Daoy (cell line): Measurements from ENCODE around the gene INSRR. TPM values are rescaled to one million over a fixed set of nuclear protein-coding genes. Genes with fewer than 3 reads are reported as not detected.
A peak's percentile ranks its signal among the peaks of the same experiment; 100 is the strongest.

Experiments
- DNase-seq: peaks from one replicate; pipeline ENCODE4 v3.0.0-alpha.2; 2015; ENCODE audit warnings: low read depth
- total RNA-seq: library from RNA; depleted of rRNA; stranded (reverse); fragments of >200 nt; shearing (Covaris generic); gene quantifications from 2 replicates; pipeline ENCODE4 v1.2.3, GENCODE V29; 2014

INSRR gene
- total RNA-seq, 1 experiment from 2014 or later: not detected

DNA sequence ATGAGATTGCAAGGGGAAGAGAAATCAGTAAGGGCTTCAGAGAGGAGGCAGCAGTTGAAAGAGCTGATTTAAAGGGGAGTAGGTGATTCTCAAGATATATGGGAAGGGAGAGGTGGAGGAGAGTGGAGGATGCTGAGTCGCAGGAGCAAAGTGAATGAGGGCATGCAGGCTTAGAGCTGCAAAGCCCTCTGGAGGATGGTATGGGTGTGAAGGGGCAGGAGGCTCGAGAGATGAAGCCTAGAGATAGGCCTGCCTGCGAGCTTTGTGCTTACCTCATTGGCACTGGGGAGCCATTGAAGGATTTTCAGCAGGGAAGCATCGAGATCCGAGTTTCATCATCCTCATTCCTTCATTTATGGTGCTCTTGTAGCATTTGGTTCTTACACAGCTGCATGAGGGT is 26.5 kb downstream of the INSRR start:
- no peak for DNase-seq

DNA sequence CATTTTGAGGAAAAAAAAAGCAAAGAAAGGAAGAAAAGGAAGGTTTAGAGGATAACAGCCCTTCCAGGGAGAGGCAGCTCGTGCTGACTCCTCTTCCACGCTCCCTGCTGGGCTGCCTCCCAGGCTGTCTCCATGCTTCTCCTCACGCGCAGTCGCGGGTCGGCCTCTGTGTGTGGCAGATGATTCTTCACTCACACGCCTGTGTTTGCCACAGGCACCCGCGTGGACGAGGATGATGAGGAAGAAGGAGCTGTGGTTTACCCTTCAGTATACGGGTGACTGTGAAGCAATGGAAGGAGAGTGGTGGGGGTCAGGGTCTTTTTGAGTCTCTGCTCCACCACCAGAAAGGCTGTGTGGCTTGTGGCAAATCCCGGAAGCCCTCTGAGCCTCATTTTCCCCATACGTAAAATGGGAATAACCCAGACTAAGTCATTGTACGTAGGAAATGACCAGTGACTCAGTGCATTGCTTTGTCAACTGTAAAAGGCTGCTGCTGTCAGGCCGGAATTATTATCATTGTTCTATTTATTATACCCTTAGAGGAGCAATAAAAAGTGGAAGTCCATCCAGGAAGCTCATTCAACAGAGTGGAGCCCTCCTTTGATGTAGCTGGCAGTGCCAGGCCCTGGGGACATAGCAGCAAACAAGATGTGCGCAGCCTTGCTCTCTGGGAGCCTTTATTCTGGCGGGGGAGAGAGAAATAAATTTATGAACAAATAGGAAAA is 30.4 kb downstream of the INSRR start:
- DNase-seq: no peak

DNA sequence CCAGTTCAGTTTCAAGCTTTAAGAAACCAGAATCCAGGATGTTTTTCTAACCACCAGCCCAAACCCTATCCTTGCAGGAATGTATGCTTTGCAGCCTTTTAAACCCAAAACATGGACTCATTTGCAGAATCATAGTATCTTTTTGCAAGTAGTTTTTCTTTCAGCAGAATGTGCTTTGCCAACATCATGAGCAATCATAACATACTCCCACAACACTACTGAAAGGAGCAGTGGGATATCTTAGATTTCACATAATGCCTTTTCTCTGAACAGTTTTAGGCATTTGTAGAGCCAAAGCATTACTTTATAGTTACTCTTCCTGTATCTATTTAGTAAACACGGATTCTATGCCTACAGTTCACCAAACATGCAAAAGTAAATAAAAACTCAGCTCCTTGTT is 32.3 kb downstream of the INSRR start:
- no peak for DNase-seq

DNA sequence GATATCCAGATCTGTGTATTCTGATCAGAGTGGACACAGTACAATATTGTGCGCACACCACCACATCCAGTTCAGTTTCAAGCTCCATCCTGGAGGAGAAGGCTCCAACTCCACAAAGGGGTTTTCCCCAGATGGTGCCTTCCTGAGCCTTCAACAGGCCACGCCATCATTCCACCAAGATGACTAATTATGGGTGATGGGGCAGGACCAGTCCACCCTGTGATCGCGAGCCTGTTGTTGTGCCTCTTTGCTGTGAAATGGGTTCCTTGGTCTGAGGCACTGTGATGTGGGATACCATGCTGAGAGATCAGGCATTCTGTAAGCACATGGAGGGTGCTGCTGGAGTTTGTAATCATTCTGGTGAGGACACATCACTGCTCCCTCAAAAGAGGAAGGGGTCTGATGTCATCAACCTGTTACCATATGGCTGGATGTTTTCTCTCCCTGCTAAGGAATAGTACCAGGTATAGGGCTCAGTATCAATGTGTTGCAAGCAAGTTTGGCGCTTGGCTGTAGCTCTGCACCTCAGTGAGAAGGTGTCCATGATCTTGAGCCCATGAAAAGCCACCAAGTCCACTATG is 35.6 kb downstream of the INSRR start:
- no peak for DNase-seq

DNA sequence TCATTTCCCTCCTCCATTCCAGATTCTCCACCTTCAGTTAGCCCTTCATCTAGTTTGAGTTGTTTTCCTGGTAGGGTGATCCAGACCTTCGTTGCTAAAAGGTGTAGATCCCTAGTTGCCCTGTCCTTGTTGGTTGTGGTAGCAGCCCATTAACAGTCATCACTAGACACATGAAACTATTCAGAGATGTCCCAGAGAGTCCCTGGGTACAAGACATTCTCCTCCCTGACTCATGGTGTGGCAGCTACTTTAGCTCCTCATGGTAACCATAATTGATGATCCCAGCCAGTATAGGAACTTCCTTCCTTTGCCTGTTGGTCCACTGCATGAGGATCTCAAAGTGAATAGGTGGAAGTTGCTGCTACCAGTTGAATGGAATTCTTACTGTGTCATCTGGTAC is 36.2 kb downstream of the INSRR start:
- no peak for DNase-seq

DNA sequence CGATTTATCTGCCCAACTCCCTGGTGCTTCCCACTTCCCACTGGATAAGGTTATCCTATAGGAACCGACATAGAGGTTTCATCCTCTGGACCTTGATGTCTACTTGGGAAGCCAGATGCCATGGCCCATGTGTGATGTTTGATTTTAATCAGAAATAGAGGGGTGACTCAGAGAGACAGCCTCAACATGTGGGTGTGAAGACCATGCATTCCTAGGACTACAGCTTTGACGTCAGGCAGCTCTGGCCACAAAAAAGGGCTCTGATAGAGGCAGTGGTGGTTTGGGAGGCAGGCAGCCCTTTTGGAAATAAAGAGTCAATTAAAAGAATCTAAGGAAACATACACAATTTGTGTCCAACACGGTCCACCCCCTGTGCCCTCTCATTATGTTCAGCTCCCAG is 37.1 kb downstream of the INSRR start:
- peak; percentile 44 for DNase-seq

DNA sequence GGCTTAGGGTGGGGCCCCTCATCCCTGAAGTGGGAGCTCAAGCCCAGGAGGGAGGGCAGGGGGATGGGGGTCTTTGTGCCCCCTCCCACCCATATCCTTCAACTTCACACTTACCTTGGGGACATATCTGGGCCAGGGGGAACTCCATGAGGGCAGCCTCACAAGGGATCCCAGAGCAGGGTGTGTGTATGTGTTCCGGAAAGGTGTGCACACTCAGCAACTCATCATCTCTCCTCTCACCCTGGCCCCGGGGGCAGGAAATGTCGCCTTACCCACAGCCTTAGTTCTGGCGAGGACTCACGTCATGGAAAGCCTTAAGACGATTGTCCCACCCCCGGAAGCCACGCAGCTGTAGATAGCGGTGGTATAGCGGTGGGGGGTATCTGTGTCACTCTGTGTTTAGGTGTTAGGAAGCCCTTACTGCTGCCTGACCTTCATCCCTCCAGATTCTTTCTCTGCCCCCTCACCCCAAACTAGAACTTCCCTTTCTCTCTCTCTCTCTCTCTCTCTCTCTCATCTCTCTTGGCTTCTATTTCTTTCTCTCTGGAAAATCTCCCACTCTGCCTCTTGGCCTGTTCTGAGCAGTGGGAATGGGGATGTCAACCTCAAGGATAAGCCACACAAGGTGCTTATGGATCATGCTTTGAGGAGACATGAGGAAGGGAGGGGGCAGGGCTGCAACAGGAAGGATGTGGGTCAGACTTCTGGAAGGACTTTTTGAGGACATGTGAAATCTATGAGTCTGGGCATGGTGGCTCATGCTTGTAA is 42.2 kb downstream of the INSRR start, which contains the start of gene SH2D2A:
Gene SH2D2A, minus strand, starts transcription at position 288 of the 768 bp plus-strand sequence. Its CDS starts 140 bp downstream, at position 148.
- DNase-seq: peak; percentile 87

DNA sequence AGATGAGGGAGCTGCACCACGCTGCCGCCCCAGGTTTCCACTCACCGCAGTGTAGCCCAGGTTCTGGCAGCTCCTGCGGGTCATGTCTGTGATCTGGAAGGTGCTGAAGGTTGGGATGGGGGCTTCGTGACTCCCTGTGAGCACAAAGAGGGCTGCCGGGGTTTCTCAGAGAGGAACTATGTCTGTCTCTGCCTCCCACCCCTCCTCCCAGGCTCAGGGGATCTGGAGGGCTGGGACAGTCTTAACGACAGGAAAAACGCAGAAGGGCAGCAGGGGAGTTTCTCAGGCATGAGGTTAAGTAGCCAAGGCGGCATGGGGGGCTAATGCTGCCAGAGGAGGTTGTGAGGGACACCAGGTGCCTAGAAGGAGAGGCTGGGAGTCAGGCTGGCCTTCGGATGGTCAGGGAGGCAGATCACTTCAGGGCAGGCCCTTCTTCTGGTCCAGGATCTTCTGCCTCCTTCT is 42.9 kb downstream of the INSRR start:
- DNase-seq: no peak

DNA sequence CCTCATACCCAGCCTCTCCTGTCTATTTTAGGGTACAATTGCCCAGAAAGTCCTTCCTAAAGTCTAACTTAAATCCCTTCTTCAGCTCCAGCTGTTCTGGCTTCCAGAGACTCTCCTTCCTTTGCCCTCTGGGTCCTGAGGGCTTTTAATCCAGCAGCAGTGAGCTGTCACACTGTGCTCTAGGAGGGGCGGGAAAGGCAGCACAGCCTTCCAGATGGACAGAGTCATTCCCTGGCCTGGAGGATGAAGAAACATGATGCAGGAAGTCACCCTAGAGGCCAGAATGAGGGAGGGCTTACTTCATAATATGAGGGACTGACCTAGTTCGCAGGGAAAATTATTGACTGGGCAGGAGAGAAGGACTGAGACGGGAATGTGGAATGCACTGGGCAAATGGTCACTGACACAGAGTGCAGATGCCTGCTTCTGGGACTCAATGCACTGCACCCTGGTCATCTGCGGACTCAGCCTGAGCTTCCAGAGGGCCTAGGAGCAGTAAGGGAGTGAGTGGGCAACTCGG is 43.5 kb downstream of the INSRR start:
- peak; percentile 69 for DNase-seq

DNA sequence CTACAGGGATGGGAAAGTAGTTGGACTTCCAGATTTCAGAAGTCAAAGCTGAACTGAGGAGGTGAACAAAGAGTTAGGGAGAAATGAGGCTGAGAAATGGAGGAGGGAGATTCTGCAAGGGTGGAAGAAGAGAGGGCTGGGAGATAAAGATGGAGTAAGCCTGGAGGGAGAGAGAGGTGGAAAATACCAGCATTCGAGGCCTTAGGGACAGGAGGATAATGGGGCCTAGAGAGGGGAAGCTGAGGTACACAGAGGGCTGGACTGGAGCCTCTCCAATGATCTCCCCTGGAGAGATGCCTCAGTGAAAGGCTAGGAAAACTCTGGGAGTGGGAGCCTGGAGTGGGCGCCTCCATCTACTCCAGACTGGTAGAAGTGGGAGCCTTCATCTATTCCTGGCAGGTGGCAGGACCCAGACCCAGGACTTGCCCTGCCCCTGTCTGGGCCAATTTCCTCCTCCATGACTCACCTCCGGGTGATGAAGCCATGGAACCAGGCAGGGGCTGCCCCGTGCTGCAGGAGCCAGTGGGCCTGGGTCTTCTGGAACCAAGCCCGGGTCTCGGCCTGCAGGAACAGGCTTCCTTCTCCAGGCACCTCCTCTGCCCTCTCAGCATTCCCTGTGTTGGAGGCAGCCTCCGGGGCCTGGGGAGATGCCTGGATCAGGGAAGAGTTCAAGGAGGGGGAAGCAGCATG is 44.2 kb downstream of the INSRR start:
- peak; percentile 58 for DNase-seq

DNA sequence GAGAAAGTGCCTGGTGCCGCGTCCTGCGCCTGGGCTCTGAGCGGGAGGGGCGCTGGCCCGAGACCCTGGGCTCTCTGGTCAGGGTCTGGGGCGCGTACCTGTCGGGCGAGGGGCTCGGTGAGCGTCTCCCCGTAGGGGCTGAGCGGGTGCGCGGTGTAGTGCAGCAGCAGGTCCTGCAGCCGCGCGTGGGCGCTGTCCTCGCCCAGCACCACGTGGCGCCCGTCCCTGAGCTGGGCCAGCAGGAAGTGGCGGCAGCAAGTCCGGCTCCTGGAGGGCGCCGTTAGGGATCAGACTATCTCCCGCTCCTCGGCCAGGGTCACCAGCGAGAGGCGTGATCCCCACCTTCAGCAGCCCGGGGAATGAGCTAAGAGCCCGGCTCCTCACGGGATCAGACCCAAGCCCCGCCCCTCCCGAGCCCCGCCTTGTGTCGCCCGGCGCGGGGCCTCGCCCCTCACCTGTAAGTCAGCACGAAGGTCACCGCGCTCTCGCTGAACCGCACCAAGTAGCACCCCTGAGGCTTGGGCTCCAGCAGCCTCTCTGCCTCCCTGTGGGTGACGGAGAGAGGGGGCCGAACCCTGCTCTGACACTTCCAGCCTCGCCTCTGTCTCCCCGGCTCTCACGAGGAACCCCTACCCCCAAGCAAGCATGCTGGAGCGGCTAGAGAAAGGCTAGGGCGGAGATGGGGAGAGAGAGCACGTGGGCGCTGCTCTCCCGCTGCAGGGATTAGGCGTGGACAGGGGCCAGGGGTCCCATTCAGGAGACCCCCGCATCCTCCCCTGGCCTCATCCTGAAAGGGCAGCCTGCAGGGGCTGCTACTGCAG is 45.0 kb downstream of the INSRR start:
- DNase-seq: peak; percentile 58

DNA sequence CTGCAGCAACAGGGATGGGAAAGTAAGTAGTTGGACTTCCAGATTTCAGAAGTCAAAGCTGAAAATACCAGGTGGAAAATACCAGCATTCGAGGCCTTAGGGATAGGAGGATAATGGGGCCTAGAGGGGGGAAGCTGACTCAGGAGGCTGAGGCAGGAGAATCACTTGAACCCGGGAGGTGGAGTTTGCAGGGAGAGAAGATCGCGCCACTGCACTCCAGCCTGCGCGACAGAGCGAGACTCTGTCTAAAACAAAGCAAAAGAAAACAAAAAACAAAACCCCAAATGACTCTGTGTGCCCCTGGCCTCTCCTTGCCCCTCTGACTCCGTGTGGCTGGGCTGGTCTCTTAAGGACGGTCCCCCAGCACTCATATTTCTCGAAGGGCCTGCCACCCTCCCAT is 45.6 kb downstream of the INSRR start:
- DNase-seq: no peak

DNA sequence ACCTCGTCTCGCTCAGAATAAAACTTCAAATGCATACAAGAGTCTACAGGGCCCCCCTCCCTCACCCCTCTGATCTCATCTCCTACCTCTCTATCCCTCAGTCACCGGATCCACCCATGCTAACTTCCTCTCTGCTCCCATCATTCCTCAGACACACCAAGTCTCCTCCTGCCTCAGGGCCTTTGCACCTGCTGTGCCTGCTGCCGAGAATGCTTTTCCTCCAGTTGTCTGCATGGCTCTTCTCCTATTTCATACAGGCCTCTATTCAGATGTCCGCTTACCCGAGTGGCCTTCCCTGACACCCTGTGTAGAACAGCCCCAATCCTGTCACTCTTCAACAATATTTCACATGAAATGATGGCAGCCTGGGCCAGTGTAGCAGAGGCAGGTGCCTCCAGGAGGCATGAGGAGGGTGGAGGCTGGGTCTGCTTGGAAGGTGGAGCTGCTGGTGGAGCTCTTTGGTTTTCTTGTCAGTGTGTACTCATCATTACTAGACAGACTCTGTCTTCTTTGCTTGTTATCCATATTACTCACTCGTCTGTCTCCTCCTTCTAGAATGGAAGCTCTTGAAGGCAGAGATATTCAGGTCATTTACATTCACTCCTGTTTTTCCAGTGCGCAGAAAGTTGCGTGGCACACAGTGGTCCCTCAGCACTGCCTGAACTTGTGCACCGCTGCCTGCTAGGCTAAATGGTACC is 46.5 kb downstream of the INSRR start:
- DNase-seq: no peak

DNA sequence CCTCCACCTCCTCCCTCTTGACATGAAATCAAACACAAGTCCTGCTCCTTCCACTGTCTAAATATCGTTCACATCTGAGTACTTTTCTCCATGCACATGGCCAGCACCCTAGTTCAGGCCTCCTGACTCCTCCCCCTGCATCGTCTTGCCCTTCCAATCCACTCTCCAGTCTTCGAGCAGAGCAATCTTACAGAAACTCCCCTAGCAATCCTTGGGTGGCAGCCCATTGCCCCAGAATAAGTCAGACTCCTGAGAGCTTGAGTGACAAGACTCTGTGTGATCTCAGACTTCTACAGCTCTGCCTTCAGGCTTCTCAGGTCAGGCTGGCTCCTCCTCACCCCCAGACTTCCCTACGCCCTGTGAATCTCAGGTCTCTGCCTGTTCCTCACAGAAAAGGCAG is 47.7 kb downstream of the INSRR start:
- no peak for DNase-seq

DNA sequence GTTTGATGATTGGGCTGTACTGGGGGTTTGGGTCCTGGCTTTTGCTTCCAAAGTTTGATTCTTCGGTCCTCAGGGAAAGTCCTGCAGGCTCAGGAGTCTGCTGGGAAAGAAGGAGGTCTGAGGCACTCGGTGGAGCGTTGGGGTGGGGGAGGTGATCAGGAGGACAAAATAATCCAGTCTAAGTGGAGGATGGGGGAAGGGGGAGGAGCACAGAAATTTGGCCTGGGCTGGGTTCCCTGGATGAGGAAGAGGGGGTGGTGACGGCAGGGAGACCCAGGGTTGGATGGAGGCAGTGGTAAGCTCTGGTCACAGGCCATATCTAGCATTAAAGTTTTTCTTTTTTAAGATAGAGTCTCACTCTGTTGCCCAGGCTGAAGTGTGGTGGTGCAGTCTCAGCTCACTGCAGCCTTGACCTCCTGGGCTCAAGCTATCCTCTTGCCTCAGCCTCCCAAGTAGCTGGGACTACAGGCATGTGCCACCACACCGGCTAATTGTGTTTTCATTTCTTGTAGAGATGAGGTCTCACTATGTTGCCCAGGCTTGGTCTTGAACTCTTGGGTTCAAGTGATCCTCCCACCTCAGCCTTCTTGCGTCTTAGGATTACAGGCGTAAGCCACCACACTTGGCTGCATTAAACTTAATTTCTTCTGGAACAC is 49.1 kb downstream of the INSRR start:
- DNase-seq: no peak

DNA sequence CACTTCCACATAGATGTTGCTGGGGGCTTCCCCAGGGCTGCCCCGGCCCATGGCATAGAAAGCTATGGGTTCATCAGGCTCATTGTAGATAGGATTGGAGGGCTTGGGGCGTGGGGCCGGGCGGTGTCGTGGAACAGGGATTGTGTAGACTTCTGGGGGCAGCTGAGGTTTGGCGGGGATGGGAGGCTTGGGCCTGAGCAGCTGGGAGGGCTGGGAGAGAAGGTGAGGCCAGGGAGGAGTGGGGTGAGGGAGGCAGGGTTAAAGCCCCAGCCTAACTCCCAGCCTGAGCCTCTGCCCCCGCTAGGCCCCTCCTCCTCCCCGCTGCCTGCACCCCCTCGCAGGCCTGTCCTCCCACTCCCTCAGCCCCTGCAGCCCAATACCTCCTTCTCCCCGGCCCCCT is 49.6 kb downstream of the INSRR start:
- no peak for DNase-seq

DNA sequence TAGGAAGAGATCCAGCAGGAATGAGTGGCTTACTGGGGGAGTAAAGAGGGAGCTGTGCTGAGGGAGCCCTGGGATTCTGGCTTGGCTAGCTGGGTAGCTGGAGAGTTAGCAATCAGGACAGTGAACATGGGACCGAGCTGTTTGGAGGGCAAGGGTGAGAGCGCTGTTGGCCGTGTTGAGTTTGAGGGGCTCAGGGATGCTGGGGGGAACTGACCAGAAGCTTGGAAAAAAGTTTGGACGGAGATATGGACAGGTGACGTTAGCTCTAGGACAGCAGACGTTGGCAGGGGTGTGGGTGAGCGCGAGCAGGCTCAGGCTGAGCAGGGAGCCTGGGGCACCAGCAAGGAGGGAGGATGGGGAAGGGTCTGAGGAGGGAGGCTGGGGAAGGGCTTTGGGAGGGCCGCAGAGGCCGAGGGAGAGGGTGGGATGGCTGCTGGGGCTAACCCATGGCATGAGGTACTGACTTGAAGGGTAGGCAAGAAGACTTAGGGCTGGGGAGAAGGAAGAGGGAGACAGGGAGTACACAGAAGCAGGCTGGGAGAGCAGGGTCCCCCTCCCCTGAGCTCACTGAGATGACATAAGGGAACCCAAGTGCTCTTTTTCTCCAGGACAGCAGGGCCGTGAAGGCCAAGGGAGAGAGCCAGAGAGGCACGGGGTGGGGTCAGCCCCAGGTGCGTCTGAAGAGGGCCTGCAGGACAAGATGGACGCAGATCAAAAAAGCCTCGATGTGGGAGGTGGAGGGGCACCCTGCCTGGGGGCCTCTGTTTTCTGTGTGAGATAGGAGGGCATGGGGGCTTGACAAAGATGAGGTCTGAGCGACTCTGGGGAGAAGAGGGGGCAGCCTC is 50.5 kb downstream of the INSRR start:
- DNase-seq: no peak

DNA sequence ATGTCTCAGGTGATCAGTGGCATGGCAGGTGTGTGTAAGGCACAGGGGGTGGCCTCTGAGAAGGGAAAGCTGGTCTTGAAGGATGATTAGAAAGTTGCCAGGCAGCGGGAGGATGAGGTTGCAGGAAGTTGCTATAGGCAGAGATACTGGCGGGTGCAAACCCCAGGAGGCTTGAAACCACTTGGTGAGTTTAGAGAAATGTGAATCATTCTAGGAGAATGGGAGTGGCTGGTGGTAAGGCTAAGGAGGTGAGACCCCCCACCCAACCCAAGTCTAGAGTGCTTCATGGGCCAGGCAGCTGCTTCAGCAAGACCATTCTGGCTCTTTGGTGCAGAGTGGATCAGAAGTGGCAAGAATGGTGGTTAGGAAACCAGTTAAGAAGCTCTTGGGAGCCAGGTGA is 51.3 kb downstream of the INSRR start:
- no peak for DNase-seq
